Caco-2 (cell line): Measurements from ENCODE around the gene OSCP1. TPM values are rescaled to one million over a fixed set of nuclear protein-coding genes. Genes with fewer than 3 reads are reported as not detected.

Experiments used
- BruUV-seq: library from RNA; stranded (reverse); fragments of 400-500 nt; replicated peaks from 2 replicates; lab custom pipeline; 2021; lab: Mats Ljungman, UMichigan
- CTCF ChIA-PET: fragments of 300-600 bp; sonication (Branson Sonifier 250); formaldehyde crosslinking; loops from one replicate; lab custom pipeline; 2022; ENCODE audit warnings: antibody characterized with exemption; lab: Charles Lee
- POLR2A ChIA-PET: fragments of 300-600 bp; sonication (Branson Sonifier 250); formaldehyde crosslinking; loops from one replicate; lab custom pipeline; 2022; ENCODE audit warnings: antibody characterized with exemption; lab: Charles Lee
- DNase-seq, 2 experiments: peaks; one replicate each; pipeline versions ENCODE4 v3.0.0 to v3.0.0-alpha.2; 2020 to 2022
- H3K27me3 ChIP-seq: replicated peaks from 2 replicates; pipeline ENCODE4 v1.6.0; 2011; ENCODE audit warnings: low read length; ENCODE audit not compliant: control insufficient read depth, insufficient read depth
- H3K36me3 ChIP-seq: 2 replicates; pipeline ENCODE4 v1.5.1; 2011; ENCODE audit warnings: low read length; ENCODE audit not compliant: control insufficient read depth, insufficient read depth
- H3K4me1 ChIP-seq: fragments of 250-450 bp; sonication (Bioruptor Pico); 2 replicates; pipeline ENCODE4 v1.5.1; 2020; ENCODE audit warnings: mild to moderate bottlenecking
- H3K4me3 ChIP-seq: 2 replicates; pipeline ENCODE4 v1.5.1; 2011; ENCODE audit warnings: low read depth, mild to moderate bottlenecking, control low read depth, low read length
- H3K9me3 ChIP-seq: fragments of 250-450 bp; sonication (Bioruptor Pico); 2 replicates; pipeline ENCODE4 v1.5.1; 2020; ENCODE audit warnings: mild to moderate bottlenecking, moderate library complexity
- H3K27ac Mint-ChIP-seq: one replicate; pipeline ENCODE4 v1.8.0; 2022; ENCODE audit warnings: mixed read lengths; ENCODE audit not compliant: unreplicated experiment
- H3K27me3 Mint-ChIP-seq: one replicate; pipeline ENCODE4 v1.8.0; 2022; ENCODE audit warnings: mixed read lengths; ENCODE audit not compliant: insufficient read depth, unreplicated experiment
- H3K36me3 Mint-ChIP-seq: one replicate; pipeline ENCODE4 v1.8.0; 2022; ENCODE audit warnings: mild to moderate bottlenecking, mixed read lengths; ENCODE audit not compliant: insufficient read depth, unreplicated experiment
- H3K4me1 Mint-ChIP-seq: one replicate; pipeline ENCODE4 v1.8.0; 2022; ENCODE audit warnings: low read depth, mixed read lengths; ENCODE audit not compliant: unreplicated experiment
- H3K4me3 Mint-ChIP-seq: one replicate; pipeline ENCODE4 v1.8.0; 2022; ENCODE audit warnings: mild to moderate bottlenecking, moderate library complexity, mixed read lengths; ENCODE audit not compliant: unreplicated experiment
- H3K9me3 Mint-ChIP-seq: one replicate; pipeline ENCODE4 v1.8.0; 2022; ENCODE audit warnings: mixed read lengths; ENCODE audit not compliant: unreplicated experiment
- intact Hi-C: fragments of 100-400 bp; cut with micrococcal nuclease; formaldehyde crosslinking; loops from one replicate; pipeline ENCODE4 v1.10.0; 2022; ENCODE audit not compliant: unreplicated experiment
- total RNA-seq: library from RNA; stranded (reverse); gene quantifications from 2 replicates; pipeline ENCODE4 v1.2.3, GENCODE V29; 2022
- TF ChIP-seq, protein P1 (sequence below), 2 experiments: fragments of 200-600 bp in 1 of 2; IDR thresholded peaks; 1 replicate in 1 of 2; 2 replicates in 1 of 2; pipeline versions ENCODE4 v1.5.1 to v1.8.0; 2011 to 2022; ENCODE audit warnings: antibody characterized with exemption in 1 of 2, control low read depth in 1 of 2, inconsistent platforms in 1 of 2, low read depth in 1 of 2, low read length in 1 of 2, mild to moderate bottlenecking in 1 of 2, moderate library complexity in 1 of 2; ENCODE audit not compliant: insufficient read depth in 1 of 2, severe bottlenecking in 1 of 2, unreplicated experiment in 1 of 2

OSCP1 gene
- total RNA-seq, 1 experiment from 2014 or later: 0.91 TPM

DNA sequence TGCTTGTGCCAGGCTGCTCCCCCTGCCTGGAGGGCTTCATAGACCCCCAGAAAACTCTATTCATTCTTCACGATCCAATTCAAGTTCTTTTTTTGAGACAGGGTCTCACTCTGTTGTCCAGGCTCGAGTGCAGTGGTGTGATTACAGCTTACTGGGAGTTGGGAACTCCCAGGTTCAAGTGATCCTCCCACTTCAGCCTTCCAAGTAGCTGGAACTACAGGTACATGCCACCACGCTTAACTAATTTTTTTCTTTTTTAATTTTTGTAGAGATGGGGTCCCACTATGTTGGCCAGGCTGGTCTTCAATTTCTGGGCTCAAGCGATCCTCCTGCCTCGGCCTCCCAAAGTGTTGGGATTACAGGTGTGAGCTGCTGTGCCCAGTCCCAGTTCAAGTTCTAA is 68.8 kb downstream of the OSCP1 start:
- Histone ChIP-seq H3K9me3 (no peaks in the 10 kb centered on the region), H3K4me3 (no peak overlapping the region), H3K27me3 (no peaks in the 10 kb centered on the region), H3K4me1 (peaks cover 3% of the 10 kb centered on the region; the same call in 1 of the 2 replicates), H3K36me3 (no peaks in the 10 kb centered on the region)
- Mint-ChIP-seq H3K9me3 (no peaks in the 10 kb centered on the region), H3K4me3 (no peak overlapping the region), H3K27ac (peak overlapping the region; percentile 72), H3K36me3 (peaks cover 24% of the 10 kb centered on the region), H3K4me1 (peaks cover 33% of the 10 kb centered on the region), H3K27me3 (no peaks in the 10 kb centered on the region)
- BruUV-seq: no TSS peak
- ChIA-PET CTCF (no interaction called here), POLR2A (no interaction called here)
- intact Hi-C loops: loop anchor here (10.0 kb wide), 1 partner anchor 157 kb away; the partner anchor contains the start of gene THRAP3
- no peak for DNase-seq
- TF ChIP-seq, protein P1, sequence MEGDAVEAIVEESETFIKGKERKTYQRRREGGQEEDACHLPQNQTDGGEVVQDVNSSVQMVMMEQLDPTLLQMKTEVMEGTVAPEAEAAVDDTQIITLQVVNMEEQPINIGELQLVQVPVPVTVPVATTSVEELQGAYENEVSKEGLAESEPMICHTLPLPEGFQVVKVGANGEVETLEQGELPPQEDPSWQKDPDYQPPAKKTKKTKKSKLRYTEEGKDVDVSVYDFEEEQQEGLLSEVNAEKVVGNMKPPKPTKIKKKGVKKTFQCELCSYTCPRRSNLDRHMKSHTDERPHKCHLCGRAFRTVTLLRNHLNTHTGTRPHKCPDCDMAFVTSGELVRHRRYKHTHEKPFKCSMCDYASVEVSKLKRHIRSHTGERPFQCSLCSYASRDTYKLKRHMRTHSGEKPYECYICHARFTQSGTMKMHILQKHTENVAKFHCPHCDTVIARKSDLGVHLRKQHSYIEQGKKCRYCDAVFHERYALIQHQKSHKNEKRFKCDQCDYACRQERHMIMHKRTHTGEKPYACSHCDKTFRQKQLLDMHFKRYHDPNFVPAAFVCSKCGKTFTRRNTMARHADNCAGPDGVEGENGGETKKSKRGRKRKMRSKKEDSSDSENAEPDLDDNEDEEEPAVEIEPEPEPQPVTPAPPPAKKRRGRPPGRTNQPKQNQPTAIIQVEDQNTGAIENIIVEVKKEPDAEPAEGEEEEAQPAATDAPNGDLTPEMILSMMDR (IDR thresholded peaks at IDR 0.05; ENCODE audit: insufficient read depth in 1 of 2, low read depth in 1 of 2, low read length in 1 of 2, severe bottlenecking in 1 of 2, unreplicated experiment in 1 of 2): no peak

DNA sequence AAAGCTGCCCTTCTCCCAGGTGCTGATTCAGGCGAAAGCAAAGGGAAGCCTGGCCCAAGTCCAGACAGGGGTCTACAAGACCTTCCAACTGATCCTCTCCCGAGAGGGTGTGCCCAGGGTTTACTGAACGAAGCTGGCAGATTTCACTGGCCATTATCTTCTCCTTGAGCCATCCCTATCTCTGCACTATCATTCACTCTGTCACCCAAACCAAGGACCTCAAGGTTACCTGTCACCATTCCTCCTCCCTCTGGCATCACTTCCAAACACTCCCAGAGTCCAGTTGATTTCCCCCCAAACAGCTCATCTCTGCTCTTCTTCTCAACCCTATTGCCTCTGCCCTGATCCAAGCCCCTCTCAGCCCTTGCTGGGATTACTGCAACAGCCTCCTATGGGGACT is 69.5 kb downstream of the OSCP1 start:
- POLR2A ChIA-PET: no interaction called here
- BruUV-seq: no TSS peak
- H3K4me1 ChIP-seq: peaks cover 3% of the 10 kb centered on the region; the same call in 1 of the 2 replicates
- H3K9me3 Mint-ChIP-seq: no peaks in the 10 kb centered on the region
- intact Hi-C loops: loop anchor here (10.0 kb wide), 1 partner anchor 156 kb away; the partner anchor contains the start of gene THRAP3
- H3K4me1 Mint-ChIP-seq: peaks cover 33% of the 10 kb centered on the region
- no peaks in the 10 kb centered on the region for H3K27me3 Mint-ChIP-seq
- H3K36me3 ChIP-seq: no peaks in the 10 kb centered on the region
- DNase-seq: no peak
- H3K27me3 ChIP-seq: no peaks in the 10 kb centered on the region
- H3K4me3 Mint-ChIP-seq: no peak overlapping the region
- no peaks in the 10 kb centered on the region for H3K9me3 ChIP-seq
- peaks cover 17% of the 10 kb centered on the region for H3K36me3 Mint-ChIP-seq
- no peak overlapping the region for H3K4me3 ChIP-seq
- TF ChIP-seq, protein P1 (IDR thresholded peaks at IDR 0.05; ENCODE audit: insufficient read depth in 1 of 2, low read depth in 1 of 2, low read length in 1 of 2, severe bottlenecking in 1 of 2, unreplicated experiment in 1 of 2): no peak
- CTCF ChIA-PET: no interaction called here
- peak overlapping the region; percentile 72 for H3K27ac Mint-ChIP-seq

DNA sequence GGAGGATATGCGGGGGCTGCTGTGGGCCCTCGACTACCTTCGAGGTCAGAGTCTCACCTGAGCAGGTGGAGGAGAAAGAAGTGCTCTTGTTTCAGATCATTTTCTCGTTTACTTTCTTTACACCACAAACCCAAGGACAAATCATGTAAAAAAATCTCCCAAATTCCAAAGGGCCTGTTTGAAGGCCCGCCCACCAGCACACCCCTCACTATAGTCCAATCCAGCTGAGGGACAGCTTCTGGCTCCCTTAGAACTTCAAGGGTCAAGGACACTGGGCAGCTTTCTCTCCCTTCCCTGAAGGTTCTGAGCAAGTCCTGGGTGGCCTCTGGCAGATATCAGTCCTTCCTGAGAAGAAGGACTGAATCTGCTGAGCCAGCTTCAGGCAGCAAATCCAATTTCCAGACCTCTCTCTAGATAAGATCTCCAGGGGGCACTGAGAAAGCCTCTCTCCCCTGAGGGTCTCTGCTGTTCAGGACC is 70.1 kb downstream of the OSCP1 start:
- TF ChIP-seq, protein P1 (IDR thresholded peaks at IDR 0.05; ENCODE audit: insufficient read depth in 1 of 2, low read depth in 1 of 2, low read length in 1 of 2, severe bottlenecking in 1 of 2, unreplicated experiment in 1 of 2): no peak
- H3K27ac Mint-ChIP-seq: no peak overlapping the region
- Histone ChIP-seq H3K36me3 (no peaks in the 10 kb centered on the region), H3K4me1 (peaks cover 3% of the 10 kb centered on the region; the same call in 1 of the 2 replicates), H3K4me3 (no peak overlapping the region), H3K9me3 (no peaks in the 10 kb centered on the region), H3K27me3 (no peaks in the 10 kb centered on the region)
- BruUV-seq: no TSS peak
- no peaks in the 10 kb centered on the region for H3K27me3 Mint-ChIP-seq
- no peak overlapping the region for H3K4me3 Mint-ChIP-seq
- no peak for DNase-seq
- H3K36me3 Mint-ChIP-seq: peaks cover 17% of the 10 kb centered on the region
- CTCF ChIA-PET: no interaction called here
- no peaks in the 10 kb centered on the region for H3K9me3 Mint-ChIP-seq
- H3K4me1 Mint-ChIP-seq: peaks cover 33% of the 10 kb centered on the region
- POLR2A ChIA-PET: no interaction called here
- intact Hi-C loops: loop anchor here (10.0 kb wide), 1 partner anchor 155 kb away; the partner anchor contains the start of gene THRAP3
